Activated naive CD4-positive, alpha-beta T cell (primary cell): ENCODE results near the gene NCAPD3.
"Not testable (repeated sequence)": the region's sequence is repeated elsewhere in the genome, so short reads cannot be mapped to it uniquely, and the experiment has no call there.

ENCODE experiments used
- DNase-seq, 4 experiments: peaks; one replicate each; lab custom pipeline; 2025; lab: John Stamatoyannopoulos, UW

NCAPD3 gene

DNA sequence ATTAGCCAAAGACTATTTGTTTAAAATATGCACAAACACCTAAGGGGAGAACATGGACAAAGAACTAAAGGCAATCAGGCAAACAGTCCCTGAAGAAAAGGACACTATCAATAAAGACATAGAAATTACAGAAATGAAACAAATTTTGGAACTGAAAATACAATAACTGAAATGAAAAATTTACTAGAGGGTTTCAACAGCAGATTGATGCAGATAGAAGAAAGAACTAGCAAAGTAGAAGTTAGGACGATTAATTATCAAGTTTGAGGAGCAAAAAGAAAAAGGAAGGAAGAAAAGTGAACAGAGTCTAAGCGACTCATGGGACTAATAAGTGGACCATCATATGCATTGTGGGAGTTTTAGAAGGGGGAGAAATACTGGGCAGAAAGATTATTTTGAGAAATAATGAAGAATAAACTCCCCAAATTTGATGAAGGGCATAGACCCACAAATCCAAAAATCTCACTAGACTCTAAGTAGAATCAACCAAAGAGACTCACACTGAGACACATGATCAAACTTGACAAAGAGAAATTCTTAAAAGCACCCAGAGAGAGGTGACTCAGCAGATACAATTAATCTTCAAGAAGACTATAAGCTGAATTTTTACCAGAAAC lies 92.0 kb downstream of the NCAPD3 start:
- no peak for DNase-seq

GRCh38 chr11:134126217-134126822 lies 97.4 kb downstream of the NCAPD3 start:
- DNase-seq: no peak

DNA sequence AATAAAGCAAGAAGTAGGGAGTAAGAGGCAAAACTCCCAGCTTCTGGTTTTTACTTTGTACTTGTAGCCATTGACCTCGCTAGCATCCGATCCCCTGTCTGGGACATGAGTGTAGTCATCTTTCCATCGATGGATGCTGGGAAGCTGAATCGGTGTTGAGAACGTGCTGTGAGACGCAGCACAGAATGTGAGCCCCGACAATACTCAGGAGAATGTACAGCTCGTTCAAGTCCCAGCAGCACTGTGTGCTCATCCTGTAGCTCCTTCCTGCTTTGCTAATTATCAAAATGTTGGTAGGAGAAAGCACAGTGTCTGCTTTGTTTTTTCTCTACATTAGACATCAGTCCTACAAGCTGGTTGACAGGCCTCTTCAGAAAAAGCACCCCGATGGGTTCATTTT lies 98.3 kb downstream of the NCAPD3 start:
- DNase-seq: no peak

DNA sequence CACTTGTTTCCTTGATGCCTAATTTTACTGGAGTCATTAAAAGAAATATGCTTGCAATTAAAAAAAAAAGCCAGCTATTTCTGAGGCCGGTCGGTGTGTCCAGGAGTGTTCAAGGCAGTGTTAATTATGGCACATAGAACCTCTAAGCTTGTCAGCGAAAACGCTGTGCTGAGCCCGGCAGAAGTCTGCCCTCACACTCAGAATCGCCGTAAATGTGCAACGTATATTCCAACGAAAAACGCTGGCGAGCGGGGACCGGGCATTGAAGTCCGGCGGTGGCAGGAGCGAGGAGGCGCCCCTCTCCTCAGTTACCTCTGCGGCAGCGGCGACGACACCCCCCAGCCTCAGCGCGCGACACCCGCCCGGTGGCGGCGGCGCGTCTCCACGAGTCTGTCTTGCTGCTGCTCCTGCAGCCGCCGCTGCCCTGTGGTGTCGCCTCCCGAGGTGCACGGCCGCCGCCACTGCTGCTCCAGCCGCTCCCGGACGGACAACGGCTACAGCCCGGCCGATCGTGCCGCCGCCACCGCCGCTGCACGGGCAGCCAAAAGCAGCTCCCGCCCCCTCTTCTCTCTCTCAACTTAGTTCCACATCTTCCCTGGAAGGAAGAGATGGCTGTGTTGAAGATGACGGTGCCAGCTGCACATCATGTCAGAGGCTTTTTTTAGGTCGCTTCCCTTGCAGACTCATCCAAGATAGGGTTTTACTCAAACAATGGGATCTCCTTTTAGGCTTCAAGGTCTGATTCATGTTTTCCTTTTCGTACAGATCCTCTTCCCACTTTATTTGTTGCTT lies 98.9 kb downstream of the NCAPD3 start:
- peak in 1 of 4 experiments; percentile 4 for DNase-seq

DNA sequence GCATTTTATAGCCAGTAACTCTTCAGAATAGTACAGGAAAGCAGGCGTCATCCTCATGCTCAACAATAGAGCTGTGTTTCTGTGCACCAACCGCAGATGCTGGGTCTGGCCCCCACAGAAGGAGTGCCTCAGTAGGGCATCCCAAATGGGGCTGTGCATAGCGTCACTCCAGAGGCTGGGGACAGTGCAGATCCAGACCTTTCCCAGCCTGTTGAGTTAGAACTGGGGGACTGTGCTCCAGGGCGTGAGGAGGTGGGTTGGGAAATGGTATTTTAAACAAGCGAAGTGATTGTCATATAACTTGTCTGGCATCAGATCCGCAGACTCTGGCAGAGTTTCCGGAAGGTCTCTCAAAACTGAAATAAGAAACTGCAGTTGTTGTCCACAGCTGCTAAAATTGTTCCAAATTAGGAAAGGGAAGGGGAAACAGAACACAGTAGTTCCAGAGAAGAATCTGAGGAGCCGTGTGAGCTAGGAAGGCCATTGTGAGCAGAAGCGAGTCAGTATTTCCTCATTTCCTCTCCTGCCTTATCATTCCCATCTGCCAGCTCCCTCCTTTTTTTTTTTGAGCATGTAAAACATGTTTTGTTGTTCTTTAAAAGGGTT lies 102.7 kb downstream of the NCAPD3 start:
- DNase-seq: no peak

GRCh38 chr11:134120143-134120850 lies 103.5 kb downstream of the NCAPD3 start:
- no peak for DNase-seq

DNA sequence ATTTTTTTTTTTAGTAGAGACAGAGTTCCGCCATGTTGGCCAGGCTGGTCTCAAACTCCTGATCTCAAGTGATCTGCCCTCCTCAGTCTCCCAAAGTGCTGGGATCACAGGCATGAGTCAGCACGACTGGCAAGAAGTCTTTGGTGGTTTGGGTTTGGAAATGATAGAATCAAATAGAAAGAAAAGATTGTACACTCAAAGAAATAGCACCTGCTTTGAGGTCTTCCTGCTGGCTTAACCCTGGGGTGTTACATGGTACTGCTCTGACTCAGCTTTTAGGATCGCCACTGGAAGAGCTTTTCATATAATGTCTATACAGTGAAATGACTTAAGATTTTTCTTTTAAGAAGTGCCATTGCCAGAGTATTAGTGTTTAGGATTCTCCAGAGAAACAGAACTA lies 104.7 kb downstream of the NCAPD3 start:
- DNase-seq: no peak

- no peak for DNase-seq
Measured at GRCh38 chr11:134118006-134118405, 105.8 kb downstream of the NCAPD3 start.

GRCh38 chr11:134116210-134116609 lies 107.6 kb downstream of the NCAPD3 start:
- DNase-seq: no peak

DNA sequence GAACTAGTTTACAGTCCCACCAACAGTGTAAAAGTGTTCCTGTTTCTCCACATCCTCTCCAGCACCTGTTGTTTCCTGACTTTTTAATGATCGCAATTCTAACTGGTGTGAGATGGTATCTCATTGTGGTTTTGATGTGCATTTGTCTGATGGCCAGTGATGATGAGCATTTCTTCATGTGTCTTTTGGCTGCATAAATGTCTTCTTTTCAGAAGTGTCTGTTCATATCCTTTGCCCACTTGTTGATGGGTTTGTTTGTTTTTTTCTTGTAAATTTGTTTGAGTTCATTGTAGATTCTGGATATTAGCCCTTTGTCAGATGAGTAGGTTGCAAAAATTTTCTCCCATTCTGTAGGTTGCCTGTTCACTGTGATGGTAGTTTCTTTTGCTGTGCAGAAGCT lies 110.0 kb downstream of the NCAPD3 start:
- not testable (repeated sequence) for DNase-seq

DNA sequence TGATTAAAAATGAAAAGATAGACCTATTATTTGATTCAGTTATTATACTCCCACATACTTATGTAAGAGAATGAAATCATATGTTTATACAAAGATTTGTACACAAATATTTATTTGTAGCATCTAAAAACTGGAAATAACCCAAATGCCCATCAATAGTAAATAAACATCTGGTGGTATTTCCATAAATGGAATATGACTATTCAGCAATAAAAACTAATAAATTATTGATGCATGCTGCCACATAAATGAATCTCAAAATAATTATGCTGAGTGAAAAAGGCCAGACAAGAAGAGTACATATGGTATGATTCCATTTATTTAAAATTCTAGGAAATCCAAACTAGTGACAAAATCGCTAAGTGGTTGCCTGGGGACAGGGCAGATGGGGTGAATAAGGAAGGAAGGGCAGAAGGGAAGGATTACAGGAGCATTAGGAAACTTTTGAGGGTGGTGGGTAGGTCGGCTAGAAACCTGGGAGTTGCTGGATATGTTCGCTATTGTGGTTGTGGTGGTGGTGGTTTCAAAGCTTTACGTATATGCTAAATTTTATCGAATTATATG lies 113.4 kb downstream of the NCAPD3 start:
- DNase-seq: no peak
